Amniotic epithelial cell (primary cell): Measurements from ENCODE around the gene AMOTL1.
A peak's percentile ranks its signal among the peaks of the same experiment; 100 is the strongest.
"Not testable (repeated sequence)": the region's sequence is repeated elsewhere in the genome, so short reads cannot be mapped to it uniquely, and the experiment has no call there.

Experiments
- DNase-seq: peaks from one replicate; pipeline ENCODE4 v3.0.0-alpha.2; 2010; ENCODE audit warnings: low read depth

The AMOTL1 gene

GRCh38 chr11:94877443-94878200 lies 109.5 kb downstream of the AMOTL1 start:
- DNase-seq, result peak; percentile 89

DNA sequence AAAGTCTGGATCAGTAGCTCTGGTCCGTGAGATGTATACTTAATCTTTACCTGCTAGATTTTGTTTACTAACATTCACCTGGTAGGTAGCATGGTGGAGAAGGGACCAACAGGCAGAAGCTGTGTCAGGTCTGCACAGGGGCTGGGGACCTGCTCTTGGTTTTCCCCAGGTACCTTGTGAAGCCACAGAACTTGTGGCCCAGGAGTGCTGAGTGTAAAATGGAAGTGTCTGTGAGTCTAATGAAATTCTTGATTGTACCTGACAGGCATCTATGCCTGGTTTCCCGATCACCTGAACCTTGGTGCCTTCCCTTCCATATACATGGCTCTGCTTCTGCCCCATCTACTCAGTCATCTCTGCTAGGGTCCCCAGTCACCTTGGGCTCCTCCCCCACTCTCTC lies 110.8 kb downstream of the AMOTL1 start:
- no peak for DNase-seq

DNA sequence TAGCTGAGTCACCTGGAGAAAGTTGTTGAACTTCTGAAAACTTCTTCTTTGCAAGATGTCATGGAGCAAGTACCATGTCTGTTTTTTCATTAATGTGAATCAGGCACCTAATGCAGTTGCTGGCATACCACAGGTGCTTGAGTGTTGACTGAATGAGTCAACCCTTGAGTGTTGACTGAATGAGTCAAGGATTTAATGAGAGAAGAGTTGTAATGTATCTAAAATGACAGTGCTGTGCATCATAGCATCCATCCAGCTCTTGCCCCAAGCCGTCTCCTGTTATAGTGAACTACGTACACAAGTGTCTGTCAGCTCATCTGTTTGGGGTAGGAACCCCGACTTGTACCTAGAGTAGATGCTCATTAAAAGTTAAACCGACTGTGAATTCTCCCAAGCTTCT lies 112.1 kb downstream of the AMOTL1 start:
- peak; percentile 36 for DNase-seq

DNA sequence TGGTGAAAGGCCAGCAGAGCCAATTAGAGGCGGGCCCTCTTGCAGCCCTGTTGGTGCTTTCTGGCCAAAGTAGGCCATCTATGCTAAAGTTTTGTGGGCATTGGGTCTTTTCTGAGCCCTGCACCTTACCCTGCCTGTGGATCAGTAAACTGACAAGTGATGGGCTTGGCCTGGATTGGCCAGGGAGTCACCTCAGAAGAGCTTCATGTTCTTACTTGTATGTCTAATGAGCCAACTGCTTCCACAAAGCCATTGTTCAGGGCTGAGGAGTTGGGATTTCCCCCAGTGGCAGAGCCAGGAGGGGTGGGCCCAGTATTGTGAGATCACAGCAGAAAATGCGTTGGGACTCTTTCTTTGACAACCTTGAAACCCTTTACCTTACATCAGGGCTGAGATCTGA lies 114.8 kb downstream of the AMOTL1 start:
- no peak for DNase-seq

DNA sequence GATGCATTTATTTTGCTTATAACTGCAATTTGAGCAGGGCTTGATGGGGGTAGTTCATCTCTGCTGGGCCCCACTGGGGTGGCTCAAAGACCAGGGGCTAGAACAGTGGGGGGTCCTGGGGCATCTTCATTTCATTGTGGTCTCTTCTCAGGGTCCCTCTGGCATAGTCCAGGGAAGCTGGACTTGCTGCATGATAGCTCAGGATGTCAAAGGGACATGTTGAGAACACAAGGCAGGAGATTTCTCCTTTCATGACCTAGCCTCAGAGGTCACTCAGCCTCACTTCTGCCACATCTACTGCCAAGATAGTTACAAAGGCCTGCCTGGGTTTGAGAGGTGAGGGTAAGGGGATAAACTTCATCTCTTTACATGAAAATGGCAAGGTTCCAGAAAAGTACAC lies 115.7 kb downstream of the AMOTL1 start:
- no peak for DNase-seq

- DNase-seq, result no peak
Measured at GRCh38 chr11:94884376-94884775, 116.2 kb downstream of the AMOTL1 start.

GRCh38 chr11:94885133-94885532 lies 117.0 kb downstream of the AMOTL1 start:
- DNase-seq, result peak; percentile 55

- no peak for DNase-seq
Measured at GRCh38 chr11:94885581-94885980, 117.4 kb downstream of the AMOTL1 start.

DNA sequence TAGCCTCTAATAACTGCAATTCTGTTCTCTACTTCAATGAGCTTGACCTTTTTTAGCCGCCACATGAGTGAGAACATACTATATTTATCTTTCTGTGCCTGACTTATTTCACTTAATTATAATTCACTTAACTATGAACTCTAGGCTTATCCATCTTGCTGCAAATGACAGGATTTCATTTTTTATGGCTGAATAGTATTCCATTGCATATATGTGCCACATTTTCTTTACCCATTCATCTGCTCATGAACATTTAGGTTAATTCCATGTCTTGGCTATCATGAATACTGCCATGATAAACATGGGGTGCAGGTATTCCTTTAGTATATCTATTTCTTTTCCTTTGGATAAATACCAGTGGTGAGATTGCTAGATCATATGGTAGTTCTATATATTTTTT lies 120.0 kb downstream of the AMOTL1 start:
- no peak for DNase-seq

- DNase-seq, result peak; percentile 86
Measured at GRCh38 chr11:94895451-94895850, 127.3 kb downstream of the AMOTL1 start.

- peak; percentile 91 for DNase-seq
Measured at GRCh38 chr11:94895971-94896370, 127.8 kb downstream of the AMOTL1 start.

DNA sequence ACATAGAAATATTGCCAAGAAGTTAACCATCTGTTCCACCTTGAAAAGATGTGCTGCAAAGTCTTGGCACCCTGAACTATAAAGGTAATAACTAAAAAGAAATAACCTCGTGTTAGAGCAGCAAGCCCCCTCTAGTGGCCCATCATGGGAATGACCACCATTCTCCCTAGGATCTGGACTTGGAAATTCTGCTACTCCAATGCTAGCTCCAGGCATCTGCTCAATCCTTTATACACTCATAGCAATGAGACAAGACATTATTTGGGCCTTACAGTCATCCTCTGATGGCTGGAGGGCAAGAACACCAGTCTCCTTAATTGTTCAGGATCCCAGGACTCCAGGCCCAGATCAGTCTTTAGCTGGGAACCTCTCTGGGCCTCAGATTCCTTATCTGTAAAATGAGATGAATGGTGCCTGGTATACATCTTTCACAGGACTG lies 129.2 kb downstream of the AMOTL1 start:
- DNase-seq, result peak; percentile 51

DNA sequence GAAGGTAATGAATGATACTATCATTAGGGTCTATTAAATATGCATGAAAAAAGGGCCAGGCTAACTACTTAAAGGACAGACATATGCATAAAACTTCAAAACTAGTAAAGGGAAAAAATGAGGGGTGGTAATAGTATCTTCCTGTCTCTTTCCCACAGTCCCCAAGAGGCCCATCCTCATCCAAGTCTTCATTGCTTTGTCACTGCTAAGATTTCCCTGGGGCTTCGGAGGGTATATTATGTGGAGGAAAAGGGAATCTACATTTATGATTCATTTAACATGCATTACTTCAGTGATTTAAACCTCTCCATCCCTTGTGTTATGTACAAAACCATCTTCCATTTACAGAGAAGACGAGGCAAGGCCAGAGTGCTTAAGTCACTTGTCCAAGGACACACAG lies 139.1 kb downstream of the AMOTL1 start:
- no peak for DNase-seq

GRCh38 chr11:94909371-94909820 lies 141.2 kb downstream of the AMOTL1 start:
- peak; percentile 56 for DNase-seq

DNA sequence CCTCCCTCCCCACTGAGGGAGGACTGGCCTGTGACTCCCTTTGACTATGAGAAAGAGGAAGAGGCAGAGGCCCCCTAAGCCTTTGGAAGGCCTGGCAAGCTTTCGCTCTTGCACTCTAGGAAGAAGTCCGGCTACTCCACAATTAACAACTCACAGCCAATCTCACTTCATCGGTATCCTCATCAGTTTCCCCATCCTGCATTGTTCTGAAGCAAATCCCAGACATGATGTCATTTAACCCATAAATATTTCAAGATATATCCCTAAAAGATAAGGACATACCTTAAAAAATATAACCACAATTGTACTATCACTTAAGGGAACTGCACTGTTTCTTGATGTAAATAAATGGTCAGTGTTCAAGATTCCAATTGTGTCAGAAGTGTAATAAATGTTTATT lies 142.1 kb downstream of the AMOTL1 start:
- DNase-seq, result peak; percentile 78

DNA sequence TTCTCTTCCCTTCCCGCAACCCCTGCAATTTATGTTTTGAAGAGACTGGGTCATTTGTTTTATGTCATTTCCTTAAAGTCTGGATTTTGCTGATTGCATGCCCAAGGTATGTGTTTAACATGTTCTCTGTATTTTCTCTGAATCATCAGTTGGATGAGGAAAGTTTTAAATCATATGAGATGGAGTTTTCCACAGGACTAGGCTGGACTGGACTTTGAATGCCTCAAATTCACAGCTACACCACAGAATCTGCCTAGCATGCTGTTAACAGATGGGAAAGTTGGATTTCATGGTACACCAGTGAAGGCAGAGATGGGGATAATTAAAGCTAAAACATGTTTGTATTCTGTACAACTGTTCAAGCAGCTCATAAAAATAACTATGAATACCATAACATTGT lies 142.6 kb downstream of the AMOTL1 start:
- peak; percentile 91 for DNase-seq

GRCh38 chr11:94912806-94913205 lies 144.7 kb downstream of the AMOTL1 start:
- no peak for DNase-seq

DNA sequence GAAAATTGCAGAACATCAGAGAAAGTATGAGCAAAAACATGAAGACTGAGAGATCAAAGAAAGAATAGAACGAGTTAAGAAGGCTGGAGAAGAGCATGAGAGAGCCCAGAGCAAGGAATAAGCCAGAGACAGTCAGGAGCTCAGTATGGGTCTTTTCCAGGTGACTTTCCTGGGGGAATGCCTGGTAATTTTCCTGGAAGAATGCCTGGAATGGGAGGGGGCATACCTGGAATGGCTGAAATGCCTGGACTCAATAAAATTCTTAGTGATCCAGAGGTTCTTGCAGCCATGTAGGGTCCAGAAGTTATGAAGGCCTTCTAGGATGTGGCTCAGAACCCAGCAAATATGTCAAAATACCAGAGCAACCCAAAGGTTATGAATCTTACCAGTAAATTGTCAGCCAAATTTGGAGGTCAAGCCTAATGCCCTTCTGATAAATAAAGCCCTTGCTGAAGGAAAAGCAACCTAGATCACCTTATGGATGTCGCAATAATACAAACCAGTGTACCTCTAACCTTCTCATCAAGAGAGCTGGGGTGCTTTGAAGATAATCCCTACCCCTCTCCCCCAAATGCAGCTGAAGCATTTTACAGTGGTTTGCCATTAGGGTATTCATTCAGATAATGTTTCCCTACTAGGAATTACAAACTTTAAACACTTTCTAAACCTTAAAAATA lies 145.7 kb downstream of the AMOTL1 start:
- not testable (repeated sequence) for DNase-seq

- peak; percentile 70 for DNase-seq
Measured at GRCh38 chr11:94920311-94920710, 152.2 kb downstream of the AMOTL1 start.

- DNase-seq, result no peak
Measured at GRCh38 chr11:94922321-94923003, 154.3 kb downstream of the AMOTL1 start.

DNA sequence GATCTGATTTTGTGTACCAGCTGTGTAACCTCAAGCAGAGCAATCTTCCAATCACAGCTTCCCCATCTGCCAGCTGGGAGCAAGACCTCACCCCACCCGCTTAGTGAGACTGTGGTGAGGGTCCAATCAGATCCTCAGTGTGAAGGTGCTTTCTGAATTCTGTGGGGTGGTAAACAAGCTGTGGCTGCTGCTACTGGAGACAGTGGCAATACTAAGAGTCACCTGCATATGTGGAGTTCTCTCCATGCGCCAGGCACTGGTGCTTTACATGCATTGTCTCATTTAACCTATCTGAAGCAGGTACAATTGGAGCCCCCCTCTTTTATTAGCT lies 154.8 kb downstream of the AMOTL1 start:
- DNase-seq, result no peak

DNA sequence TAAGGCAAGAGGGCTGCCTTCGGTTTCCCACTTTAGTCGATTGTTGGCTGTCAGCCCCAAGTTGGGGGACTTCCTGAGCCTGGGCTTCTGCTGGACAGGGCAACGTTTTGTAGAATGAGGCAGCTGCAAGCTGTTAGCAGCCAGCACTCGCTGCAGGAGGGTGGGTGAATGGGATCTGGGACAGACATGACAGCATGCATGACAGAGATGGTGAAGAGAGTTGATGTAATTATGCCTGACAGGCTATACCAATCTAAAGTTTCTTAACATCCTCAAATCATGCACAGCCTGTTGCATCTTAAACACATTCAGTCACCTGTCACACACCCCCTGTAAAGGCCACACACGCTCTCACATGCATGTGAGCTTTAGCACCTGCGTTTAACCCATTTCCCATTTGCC lies 156.0 kb downstream of the AMOTL1 start:
- DNase-seq, result no peak

- DNase-seq, result no peak
Measured at GRCh38 chr11:94924612-94925011, 156.5 kb downstream of the AMOTL1 start.
